Hematopoietic multipotent progenitor cell treated with erythropoietin and hydrocortisone succinate and interleukin-3 and kit ligand, for 15 days (in vitro differentiated cells): ENCODE results near the gene FAM210B.
"Not testable (repeated sequence)": the region's sequence is repeated elsewhere in the genome, so short reads cannot be mapped to it uniquely, and the experiment has no call there.

Source experiments
- DNase-seq: peaks from one replicate; pipeline ENCODE4 v3.0.0-alpha.2; 2015; ENCODE audit warnings: low spot score

Gene FAM210B, protein sequence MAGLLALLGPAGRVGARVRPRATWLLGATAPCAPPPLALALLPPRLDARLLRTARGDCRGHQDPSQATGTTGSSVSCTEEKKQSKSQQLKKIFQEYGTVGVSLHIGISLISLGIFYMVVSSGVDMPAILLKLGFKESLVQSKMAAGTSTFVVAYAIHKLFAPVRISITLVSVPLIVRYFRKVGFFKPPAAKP

DNA sequence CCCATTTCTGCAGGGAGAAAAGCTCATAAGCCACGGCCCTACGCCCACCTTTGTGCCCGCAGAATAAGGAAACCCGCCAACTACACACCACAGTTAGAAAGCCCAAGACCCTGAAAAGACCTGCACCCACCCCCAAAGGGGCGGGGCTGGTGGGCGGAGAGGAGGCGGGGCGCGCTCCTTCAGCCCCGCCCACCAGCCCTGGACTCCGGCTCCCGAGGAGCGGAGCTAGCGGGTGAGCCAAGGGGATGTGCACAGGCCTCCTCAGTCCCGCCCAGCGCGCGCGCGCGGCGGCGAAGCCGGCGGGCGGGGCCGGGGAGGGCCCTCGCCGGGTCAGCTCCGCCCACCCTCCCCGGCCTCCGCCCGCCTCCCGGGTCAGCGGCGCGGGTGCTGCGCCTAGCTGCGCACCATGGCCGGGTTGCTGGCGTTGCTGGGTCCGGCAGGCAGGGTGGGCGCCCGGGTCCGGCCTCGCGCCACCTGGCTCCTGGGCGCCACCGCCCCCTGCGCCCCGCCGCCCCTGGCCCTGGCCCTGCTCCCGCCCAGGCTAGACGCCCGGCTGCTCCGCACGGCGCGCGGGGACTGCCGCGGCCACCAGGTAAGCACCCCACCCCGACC is at the start of gene FAM210B:
Gene FAM210B (plus strand): TSS at position 375 of the 612 bp plus-strand sequence. CDS start 32 bp downstream, at position 407.
- DNase-seq, result peak; percentile 91

- no peak for DNase-seq
These were observed 42.7 kb upstream of the FAM210B start for GRCh38 chr20:56316051-56316450.

- no peak for DNase-seq
These were observed 42.3 kb upstream of the FAM210B start for GRCh38 chr20:56316483-56316882.

DNA sequence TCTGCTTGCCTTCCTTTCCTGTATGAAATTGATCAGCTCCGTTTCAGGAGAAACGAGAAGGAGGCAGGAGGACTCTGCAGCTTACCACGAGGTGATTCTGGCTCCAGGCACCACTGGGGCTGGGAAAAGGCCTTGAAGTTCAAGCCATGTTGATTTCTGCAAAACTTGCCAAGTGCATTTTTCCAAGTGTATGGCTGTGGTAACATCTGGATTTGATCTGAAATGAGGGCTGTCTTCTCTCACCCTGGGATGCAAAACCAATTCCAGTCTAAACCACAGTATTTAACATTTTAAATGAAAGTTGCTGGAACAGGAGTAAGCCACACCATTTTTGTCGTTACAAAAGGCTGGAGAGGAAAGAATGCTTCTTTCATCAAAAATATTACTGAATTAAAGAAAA is 36.1 kb upstream of the FAM210B start:
- DNase-seq, result no peak

GRCh38 chr20:56323206-56323605 is 35.6 kb upstream of the FAM210B start:
- no peak for DNase-seq

DNA sequence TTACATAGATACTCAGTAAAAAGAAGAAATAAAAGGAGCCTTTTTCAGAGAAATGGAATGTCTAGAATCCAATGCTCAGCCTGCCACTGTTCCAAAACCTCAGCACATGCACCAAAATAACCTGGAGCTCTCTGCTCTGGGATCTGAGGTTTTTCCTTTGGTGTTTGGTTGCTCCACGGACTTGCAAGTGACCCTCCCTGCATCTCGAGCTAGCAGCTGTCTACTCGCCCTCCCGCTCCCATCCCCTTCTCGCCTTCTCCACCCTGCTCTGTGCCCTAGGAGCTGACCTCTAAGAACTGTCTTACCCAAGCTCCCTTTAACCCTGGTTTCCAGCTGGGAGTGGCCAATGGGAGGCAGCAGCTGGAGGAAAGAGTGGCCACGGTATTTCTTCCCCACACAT is 35.1 kb upstream of the FAM210B start:
- DNase-seq, result no peak

- no peak for DNase-seq
These were observed 34.0 kb upstream of the FAM210B start for GRCh38 chr20:56324806-56325205.

DNA sequence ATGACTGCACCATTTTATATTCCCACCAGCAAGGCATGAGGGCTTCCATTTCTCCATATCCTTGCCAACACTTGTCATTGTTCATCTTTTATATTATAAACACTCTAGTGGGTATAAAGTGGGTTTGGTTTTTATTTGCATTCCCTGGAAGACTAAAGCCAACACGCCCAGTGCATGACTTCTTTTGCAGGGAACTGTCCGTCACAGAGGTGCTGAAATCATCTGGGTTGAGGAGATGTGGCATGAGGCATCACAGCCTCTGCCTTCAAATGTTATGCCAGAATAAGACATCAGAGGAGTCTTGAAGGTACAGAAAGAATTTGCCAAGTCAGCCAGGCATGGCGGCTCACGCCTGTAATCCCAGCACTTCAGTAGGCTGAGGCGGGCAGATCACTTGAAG is 29.9 kb upstream of the FAM210B start:
- DNase-seq, result no peak

GRCh38 chr20:56336709-56337108 is 22.1 kb upstream of the FAM210B start:
- not testable (repeated sequence) for DNase-seq

GRCh38 chr20:56342783-56343182 is 16.0 kb upstream of the FAM210B start:
- no peak for DNase-seq

GRCh38 chr20:56343861-56344381 is 14.9 kb upstream of the FAM210B start:
- DNase-seq, result peak; percentile 47

- no peak for DNase-seq
These were observed 12.9 kb upstream of the FAM210B start for GRCh38 chr20:56345911-56346310.

DNA sequence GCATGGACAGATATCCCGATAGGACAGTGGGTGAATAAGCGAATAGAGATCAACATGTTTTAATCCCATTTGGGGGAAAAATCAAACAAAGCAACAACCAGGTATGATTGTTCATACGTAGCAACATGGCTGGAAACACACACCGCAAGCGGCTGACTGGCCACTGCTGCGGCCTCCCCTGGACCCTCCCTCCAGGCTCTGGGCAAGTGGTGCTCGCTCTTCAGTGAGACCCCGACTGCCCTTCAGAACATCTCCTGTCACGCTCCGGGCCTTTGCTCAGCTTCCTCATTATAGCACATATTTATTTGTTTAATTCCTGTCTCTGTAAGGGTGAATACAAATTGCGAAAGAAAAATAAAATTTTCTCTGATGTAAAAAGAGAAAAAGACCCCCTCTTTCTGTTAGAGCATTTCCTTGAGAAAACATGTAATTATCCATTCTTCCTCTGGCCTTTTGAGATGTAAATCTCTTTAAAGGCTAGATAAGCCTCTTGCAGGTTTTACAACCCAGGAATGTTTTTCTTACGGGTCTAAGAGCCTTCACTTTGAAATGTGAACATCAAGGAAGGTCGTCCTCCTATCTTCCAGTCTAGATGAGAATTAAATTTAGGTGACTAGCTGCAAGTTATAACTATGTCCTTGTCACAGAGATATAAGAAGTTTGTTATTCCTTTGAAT is 11.0 kb upstream of the FAM210B start:
- DNase-seq, result no peak

GRCh38 chr20:56348305-56348693 is 10.5 kb upstream of the FAM210B start:
- no peak for DNase-seq

GRCh38 chr20:56348746-56349145 is 10.0 kb upstream of the FAM210B start:
- no peak for DNase-seq

DNA sequence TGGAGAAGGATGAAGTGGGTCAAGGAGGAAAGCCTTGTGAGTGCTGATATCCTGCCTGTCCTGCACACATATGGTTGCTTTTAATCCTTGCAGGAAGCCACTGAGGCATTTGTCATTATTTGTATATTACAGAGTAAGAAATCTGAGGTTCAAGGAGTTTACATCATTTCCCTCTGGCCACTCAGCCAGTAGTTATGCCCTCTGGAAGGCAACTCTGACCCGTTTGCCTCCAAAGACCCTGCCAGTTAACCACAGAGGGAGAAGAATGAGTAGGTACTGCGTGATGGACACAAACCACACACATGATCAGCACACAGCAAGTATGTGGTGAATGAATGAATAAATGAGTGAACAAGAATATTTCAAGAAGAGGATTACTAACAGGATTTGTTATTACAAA is 7.9 kb upstream of the FAM210B start:
- DNase-seq, result no peak

DNA sequence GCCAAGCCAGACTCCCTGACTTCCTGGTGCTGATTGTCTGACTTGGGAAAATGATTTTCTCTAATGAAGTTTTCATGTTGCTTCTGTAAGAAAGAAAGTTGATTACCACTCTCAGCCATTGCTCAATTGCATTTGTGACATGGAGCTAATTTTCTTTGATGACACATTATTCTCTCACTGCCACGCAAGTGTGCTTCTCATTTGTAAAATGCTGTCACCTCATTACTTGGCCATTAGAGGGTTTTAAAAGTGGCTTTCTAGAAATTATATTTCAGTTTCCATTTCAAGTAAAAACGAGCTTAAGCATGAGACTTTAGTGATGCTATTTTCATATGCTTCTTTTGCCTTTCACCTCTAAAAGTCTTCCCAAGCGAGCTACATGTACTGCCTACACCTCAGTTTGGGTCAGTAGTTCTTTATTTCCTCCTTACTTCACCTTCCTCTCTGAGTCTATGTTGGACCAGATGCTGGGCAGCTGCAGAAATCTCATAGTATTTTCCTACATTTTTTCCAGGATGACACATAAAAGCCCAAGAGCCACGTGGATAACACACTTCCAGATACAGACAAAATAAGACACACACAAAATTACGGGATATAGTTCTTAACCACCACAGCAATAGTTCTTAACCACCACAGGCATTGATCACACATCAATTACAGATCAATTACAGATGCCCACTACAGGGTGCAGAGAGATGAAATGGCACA is 6.3 kb upstream of the FAM210B start:
- DNase-seq, result no peak

DNA sequence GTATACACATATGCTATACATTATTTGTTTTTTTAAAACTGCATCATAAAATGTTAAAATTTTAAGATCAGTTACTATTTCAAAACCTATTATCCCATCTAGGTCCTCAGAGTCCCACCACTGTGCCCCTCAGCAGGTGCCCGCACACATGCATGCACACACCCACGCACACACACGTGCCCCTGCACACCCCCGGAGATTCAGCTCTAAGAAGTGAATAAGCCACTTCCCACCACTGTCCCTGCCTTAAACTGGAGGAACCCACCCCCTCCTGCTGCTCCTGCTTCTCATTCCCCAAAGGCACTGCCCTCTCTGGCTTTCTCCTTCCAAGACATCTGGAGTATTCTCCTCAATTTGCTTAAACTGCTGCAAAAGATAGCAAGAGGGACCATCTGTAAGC is 5.4 kb upstream of the FAM210B start:
- no peak for DNase-seq

DNA sequence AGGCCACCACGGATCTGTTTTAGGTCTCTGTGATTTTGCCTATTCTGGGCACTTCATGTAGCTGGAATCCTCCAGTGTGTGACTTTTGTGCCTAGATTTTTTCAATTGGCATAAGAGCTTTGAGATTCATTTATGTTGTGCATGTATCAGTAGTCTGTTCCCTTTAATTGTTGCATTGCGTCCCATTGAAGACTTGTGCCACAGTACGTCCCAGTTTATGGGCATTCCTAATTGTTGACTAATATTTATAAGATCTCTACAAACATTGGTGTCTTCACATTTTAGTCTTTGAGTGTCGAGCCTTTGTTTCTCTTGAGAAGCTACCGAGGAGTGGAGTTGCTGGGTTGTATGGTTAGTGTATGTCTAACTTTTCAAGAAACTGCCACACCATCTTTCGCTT is 704 bp upstream of the FAM210B start:
- DNase-seq, result no peak

DNA sequence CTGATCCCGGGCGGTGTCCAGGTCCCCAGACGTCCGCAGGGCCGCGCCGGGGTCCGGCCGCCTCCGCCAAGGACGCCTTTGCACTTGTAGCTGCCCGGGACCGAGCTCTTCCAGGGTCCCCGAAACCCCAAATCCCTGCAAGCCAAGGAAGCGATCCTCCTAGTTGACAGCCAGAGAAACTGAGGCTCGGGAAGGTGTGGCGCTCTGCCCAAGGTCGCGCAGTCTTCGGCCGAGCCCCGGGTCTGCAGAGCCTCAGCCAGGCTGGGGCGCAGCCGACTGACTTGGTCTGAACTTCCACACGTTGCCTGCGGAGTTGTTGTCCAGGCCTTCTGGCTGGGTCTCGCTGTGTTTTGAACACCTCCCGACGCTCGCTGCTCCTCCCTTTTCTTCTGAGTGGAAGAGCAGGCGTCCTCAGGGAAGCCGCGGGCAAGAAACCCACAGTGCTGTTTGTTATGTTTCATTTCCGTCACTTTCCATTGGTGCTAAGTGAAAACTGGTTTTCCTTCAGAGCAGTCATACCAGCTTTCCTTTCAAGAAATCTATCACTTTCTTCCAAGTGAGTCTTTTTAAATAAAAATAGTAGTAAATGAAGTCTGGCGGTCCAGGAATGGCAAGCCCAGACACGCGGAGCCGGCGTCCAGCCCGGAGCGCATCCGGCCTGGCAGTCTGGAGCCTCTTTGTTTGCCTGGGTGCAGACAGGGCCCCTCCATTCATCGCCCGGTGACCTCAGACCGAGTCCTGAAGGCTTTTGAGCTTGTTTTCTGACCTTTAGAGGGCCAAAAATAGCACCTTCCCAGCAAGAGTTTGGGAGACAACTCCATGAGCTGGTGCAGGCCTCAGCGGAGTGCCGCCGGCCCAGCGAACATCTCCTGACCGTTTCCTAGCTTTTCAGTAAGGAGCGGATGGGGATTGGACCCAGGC is 698 bp downstream of the FAM210B start:
- peak; percentile 60 for DNase-seq

- DNase-seq, result peak; percentile 44
These were observed 1.5 kb downstream of the FAM210B start for GRCh38 chr20:56360133-56360907.
